COLO668 (cell line): Measurements from ENCODE around the gene SYNE4.
"Not testable (repeated sequence)": the region's sequence is repeated elsewhere in the genome, so short reads cannot be mapped to it uniquely, and the experiment has no call there.

Source experiments
- DNase-seq: peaks from one replicate; lab custom pipeline; 2025; ENCODE audit not compliant: unreplicated experiment; lab: John Stamatoyannopoulos, UW

The SYNE4 gene

GRCh38 chr19:35990771-35991730 is 17.6 kb downstream of the SYNE4 start:
- DNase-seq = no peak

- no peak for DNase-seq
These were observed 18.5 kb downstream of the SYNE4 start for GRCh38 chr19:35990156-35990555.

- DNase-seq = no peak
These were observed 19.8 kb downstream of the SYNE4 start for GRCh38 chr19:35988824-35989223.

- DNase-seq = no peak
These were observed 21.1 kb downstream of the SYNE4 start for GRCh38 chr19:35987571-35987896.

- DNase-seq = peak; percentile 52
These were observed 21.7 kb downstream of the SYNE4 start for GRCh38 chr19:35986664-35987570.

GRCh38 chr19:35986111-35986510 is 22.5 kb downstream of the SYNE4 start:
- DNase-seq = no peak

GRCh38 chr19:35983177-35983576 is 25.4 kb downstream of the SYNE4 start:
- no peak for DNase-seq

GRCh38 chr19:35980997-35981396 is 27.6 kb downstream of the SYNE4 start:
- not testable (repeated sequence) for DNase-seq

- no peak for DNase-seq
These were observed 29.7 kb downstream of the SYNE4 start for GRCh38 chr19:35978832-35979365.

- no peak for DNase-seq
These were observed 30.3 kb downstream of the SYNE4 start for GRCh38 chr19:35978271-35978670.

GRCh38 chr19:35977446-35978222 is 31.0 kb downstream of the SYNE4 start:
- DNase-seq = peak; percentile 39

- DNase-seq = no peak
These were observed 32.9 kb downstream of the SYNE4 start for GRCh38 chr19:35975608-35976214.

- DNase-seq = peak; percentile 9
These were observed 35.1 kb downstream of the SYNE4 start for GRCh38 chr19:35973487-35973886.

- DNase-seq = no peak
These were observed 41.8 kb downstream of the SYNE4 start for GRCh38 chr19:35966771-35967170.

GRCh38 chr19:35963514-35963913 is 45.1 kb downstream of the SYNE4 start:
- DNase-seq = no peak

GRCh38 chr19:35960432-35960972 is 48.1 kb downstream of the SYNE4 start:
- no peak for DNase-seq

- DNase-seq = no peak
These were observed 48.7 kb downstream of the SYNE4 start for GRCh38 chr19:35959968-35960320.

- peak; percentile 40 for DNase-seq
These were observed 49.3 kb downstream of the SYNE4 start for GRCh38 chr19:35959040-35959967.

GRCh38 chr19:35958660-35959039 is 50.0 kb downstream of the SYNE4 start:
- no peak for DNase-seq
